ENCODE measurements around the gene REXO4. TPM values are rescaled to one million over a fixed set of nuclear protein-coding genes. Genes with fewer than 3 reads are reported as not detected.

The REXO4 gene
- polyA plus RNA-seq, 1 of the 3 experiments (the other 2 are of a cell fraction) = 37.3 TPM

- H3K4me2 ChIP-seq = no peak within 1 kb of the TSS
- TF ChIP-seq TAF1 (IDR thresholded peaks at IDR 0.05; ENCODE audit: borderline replicate concordance, low read depth, low read length) (no peak), TCF12 (IDR thresholded peaks at IDR 0.05) (no peak), JUND (IDR thresholded peaks at IDR 0.05) (no peak), YY1 (IDR thresholded peaks at IDR 0.05; ENCODE audit: low read depth) (no peak), EP300 (IDR thresholded peaks at IDR 0.05; ENCODE audit: borderline replicate concordance in 1 of 2, low read depth in 1 of 2, low read length in 1 of 2) (no peak), NRF1 (IDR thresholded peaks at IDR 0.05; ENCODE audit: low read depth, low read length) (no peak), USF1 (IDR thresholded peaks at IDR 0.05; ENCODE audit: borderline replicate concordance, low read depth) (no peak), CHD2 (IDR thresholded peaks at IDR 0.05; ENCODE audit: low read length, partially characterized antibody) (no peak), TEAD4 (IDR thresholded peaks at IDR 0.05; ENCODE audit: borderline replicate concordance, insufficient read depth) (no peak)
- TF ChIP-seq, protein P1, sequence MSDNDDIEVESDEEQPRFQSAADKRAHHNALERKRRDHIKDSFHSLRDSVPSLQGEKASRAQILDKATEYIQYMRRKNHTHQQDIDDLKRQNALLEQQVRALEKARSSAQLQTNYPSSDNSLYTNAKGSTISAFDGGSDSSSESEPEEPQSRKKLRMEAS (IDR thresholded peaks at IDR 0.05; ENCODE audit: low read depth) = no peak
- no peaks in the 10 kb centered on the region for H3K9me2 ChIP-seq
- H3K79me2 ChIP-seq (ENCODE audit: insufficient read depth) = peaks cover 9% of the 10 kb centered on the region
- no peaks in the 10 kb centered on the region for H4K20me1 ChIP-seq (ENCODE audit: insufficient read depth)
- POLR2A ChIA-PET = no interaction called here
- WGBS (ENCODE audit: low lambda C conversion rate) = 82% methylated on average over 14 of the region's 23 CpGs
- no peaks in the 10 kb centered on the region for H3K36me3 ChIP-seq (replicated peaks in 1 of 2; ENCODE audit: control insufficient read depth in 1 of 2, insufficient read depth in 2 of 2, low read length in 1 of 2)
- no peaks in the 10 kb centered on the region for H3K27me3 ChIP-seq (ENCODE audit: insufficient read depth)
- no peak within 1 kb of the TSS for H3K4me3 ChIP-seq (ENCODE audit: low read depth in 2 of 2, low read length in 1 of 2)
- no peaks in the 10 kb centered on the region for H3K9me3 ChIP-seq
- no peak within 1 kb of the TSS for H3K27ac ChIP-seq (ENCODE audit: low read depth in 2 of 2, low read length in 1 of 2)
- CTCF ChIA-PET = no interaction called here
- H3K4me1 ChIP-seq (ENCODE audit: control insufficient read depth in 1 of 2, insufficient read depth in 2 of 2, low read depth in 1 of 2, low read length in 1 of 2) = peaks cover 0 to 5% of the 10 kb centered on the region in 2 experiments; a peak in 1 of 4 replicates
- no peak for DNase-seq
- H3F3A ChIP-seq (replicated peaks; ENCODE audit: insufficient read depth) = no peaks in the 10 kb centered on the region
- no peak within 1 kb of the TSS for H3K9ac ChIP-seq
- no peak within 1 kb of the TSS for H2AFZ ChIP-seq (ENCODE audit: low read depth)
Observed at GRCh38 chr9:133421615-133422542, 4.1 kb upstream of the REXO4 start, which contains the start of gene ADAMTS13. Gene ADAMTS13 (plus strand): TSS chr9:133422367. CDS start chr9:133422444, 77 bp downstream.

- H3K27ac ChIP-seq (ENCODE audit: low read depth in 2 of 2, low read length in 1 of 2) = no peak overlapping the region
- no peak overlapping the region for H3K4me3 ChIP-seq (ENCODE audit: low read depth in 2 of 2, low read length in 1 of 2)
- no peaks in the 10 kb centered on the region for H3F3A ChIP-seq (replicated peaks; ENCODE audit: insufficient read depth)
- H3K79me2 ChIP-seq (ENCODE audit: insufficient read depth) = peaks cover 24% of the 10 kb centered on the region
- TF ChIP-seq RAD21 (IDR thresholded peaks at IDR 0.05; ENCODE audit: low read length) = no peak
- TF ChIP-seq MEF2A (IDR thresholded peaks at IDR 0.05; ENCODE audit: borderline replicate concordance, low read depth) = no peak
- no peak for TF ChIP-seq NRF1 (IDR thresholded peaks at IDR 0.05; ENCODE audit: low read depth, low read length)
- TF ChIP-seq USF1 (IDR thresholded peaks at IDR 0.05; ENCODE audit: borderline replicate concordance, low read depth) = no peak
- TF ChIP-seq EZH2phosphoT487 (IDR thresholded peaks at IDR 0.05; ENCODE audit: borderline replicate concordance, low read depth) = no peak
- no peak for TF ChIP-seq SIN3A (IDR thresholded peaks at IDR 0.05; ENCODE audit: borderline replicate concordance, low read depth, low read length)
- no peak for TF ChIP-seq RFX5 (IDR thresholded peaks at IDR 0.05; ENCODE audit: low read length)
- no peak for TF ChIP-seq MXI1 (IDR thresholded peaks at IDR 0.05; ENCODE audit: low read depth, low read length)
- no peak for TF ChIP-seq PBX3 (IDR thresholded peaks at IDR 0.05)
- no peak for TF ChIP-seq SMC3 (IDR thresholded peaks at IDR 0.05; ENCODE audit: low read depth, low read length)
- TF ChIP-seq GATA2 (CRISPR knock-in tag; IDR thresholded peaks at IDR 0.05) = no peak
- TF ChIP-seq, protein P1 (IDR thresholded peaks at IDR 0.05; ENCODE audit: low read depth) = no peak
- no peaks in the 10 kb centered on the region for H3K9me3 ChIP-seq
- ChIA-PET CTCF (no interaction called here), POLR2A (interaction anchor here (0.7 kb wide), 1 partner anchor 78 kb away, joined by 4 read pairs; no protein-coding TSS in a partner anchor)
- no peak overlapping the region for H3K4me2 ChIP-seq
- no peak for DNase-seq
- H3K36me3 ChIP-seq (replicated peaks in 1 of 2; ENCODE audit: control insufficient read depth in 1 of 2, insufficient read depth in 2 of 2, low read length in 1 of 2) = peaks cover 5% of the 10 kb centered on the region in 2 experiments
- H4K20me1 ChIP-seq (ENCODE audit: insufficient read depth) = 0 out of 2 replicates have a peak, but pooled peaks cover 5% of the 10 kb centered on the region
- H3K27me3 ChIP-seq (ENCODE audit: insufficient read depth) = no peaks in the 10 kb centered on the region
- H2AFZ ChIP-seq (ENCODE audit: low read depth) = no peak overlapping the region
- no peaks in the 10 kb centered on the region for H3K9me2 ChIP-seq
- peaks cover 4 to 10% of the 10 kb centered on the region in 2 experiments; a peak in 2 of 4 replicates for H3K4me1 ChIP-seq (ENCODE audit: control insufficient read depth in 1 of 2, insufficient read depth in 2 of 2, low read depth in 1 of 2, low read length in 1 of 2)
- H3K9ac ChIP-seq = no peak overlapping the region
- 73% methylated on average over 5 of the region's 5 CpGs for WGBS (ENCODE audit: low lambda C conversion rate)
Observed at GRCh38 chr9:133420392-133420827, 2.6 kb upstream of the REXO4 start.
